Measurements from ENCODE around the gene STOML1.

- TF ChIP-seq CTCF (IDR thresholded peaks at IDR 0.05; ENCODE audit: low read length): no peak
- no peak for TF ChIP-seq EZH2phosphoT487 (IDR thresholded peaks at IDR 0.05; ENCODE audit: low read length)
- TF ChIP-seq EZH2 (optimal IDR thresholded peaks at IDR 0.05; ENCODE audit: low read depth, low read length): no peak
Measured at GRCh38 chr15:73989001-73989798, 2.9 kb downstream of the STOML1 start.

All from MM.1S (cell line).